A673 (cell line): ENCODE measurements around the gene KATNAL1. TPM values are rescaled to one million over a fixed set of nuclear protein-coding genes. Genes with fewer than 3 reads are reported as not detected.

Experiments
- BruUV-seq: library from RNA; stranded (reverse); fragments of 400-500 nt; replicated peaks from 2 replicates; lab custom pipeline; 2021; lab: Mats Ljungman, UMichigan
- CTCF ChIA-PET: fragments of 300-600 bp; sonication (Branson Sonifier 250); formaldehyde crosslinking; loops from one replicate; lab custom pipeline; 2022; ENCODE audit warnings: antibody characterized with exemption; lab: Charles Lee
- POLR2A ChIA-PET: fragments of 300-600 bp; sonication (Branson Sonifier 250); formaldehyde crosslinking; loops from one replicate; lab custom pipeline; 2022; ENCODE audit warnings: antibody characterized with exemption; ENCODE audit not compliant: low non-redundant PET; lab: Charles Lee
- DNase-seq: peaks from one replicate; pipeline ENCODE4 v3.0.0-alpha.2; 2015; ENCODE audit warnings: low spot score
- H3K27ac ChIP-seq: fragments of 200-600 bp; sonication (generic); 2 replicates; pipeline ENCODE4 v1.5.1; 2016; ENCODE audit warnings: mixed run types, low read depth, mild to moderate bottlenecking, mixed read lengths, antibody characterized with exemption, low read length; ENCODE audit not compliant: poor library complexity, severe bottlenecking
- H3K27me3 ChIP-seq: fragments of 200-600 bp; sonication (generic); replicated peaks from 2 replicates; pipeline ENCODE4 v1.6.1; 2017; ENCODE audit warnings: mixed run types, low read depth, mild to moderate bottlenecking, mixed read lengths, antibody characterized with exemption, low read length; ENCODE audit not compliant: insufficient read depth, poor library complexity
- H3K36me3 ChIP-seq: fragments of 200-600 bp; sonication (generic); 2 replicates; pipeline ENCODE4 v1.6.1; 2016; ENCODE audit warnings: mixed run types, mild to moderate bottlenecking, mixed read lengths, antibody characterized with exemption, low read length; ENCODE audit not compliant: insufficient read depth, poor library complexity, severe bottlenecking
- H3K4me1 ChIP-seq: fragments of 200-600 bp; sonication (generic); 2 replicates; pipeline ENCODE4 v1.6.1; 2017; ENCODE audit warnings: mixed run types, mild to moderate bottlenecking, mixed read lengths, antibody characterized with exemption, low read length; ENCODE audit not compliant: insufficient read depth, poor library complexity, severe bottlenecking
- H3K4me3 ChIP-seq: fragments of 200-600 bp; sonication (generic); 2 replicates; pipeline ENCODE4 v1.5.1; 2016; ENCODE audit warnings: low read depth, mixed run types, mild to moderate bottlenecking, mixed read lengths, low read length; ENCODE audit not compliant: poor library complexity, severe bottlenecking
- H3K9me3 ChIP-seq: fragments of 200-600 bp; sonication (generic); 2 replicates; pipeline ENCODE4 v1.6.1; 2016; ENCODE audit warnings: mixed run types, low read depth, mild to moderate bottlenecking, mixed read lengths, antibody characterized with exemption, low read length; ENCODE audit not compliant: poor library complexity, severe bottlenecking
- EZH2 ChIP-seq: fragments of 200-600 bp; sonication (generic); IDR thresholded peaks from 2 replicates; pipeline ENCODE4 v1.6.1; 2017; ENCODE audit warnings: borderline replicate concordance, low read depth, mild to moderate bottlenecking, mixed read lengths, antibody characterized with exemption, low read length; ENCODE audit not compliant: poor library complexity, severe bottlenecking
- intact Hi-C: fragments of 100-400 bp; cut with micrococcal nuclease; formaldehyde crosslinking; loops from one replicate; pipeline ENCODE4 v1.10.0; 2022; ENCODE audit not compliant: unreplicated experiment
- total RNA-seq: library from RNA; stranded (reverse); gene quantifications from 2 replicates; pipeline ENCODE4 v1.2.3, GENCODE V29; 2021
- TF ChIP-seq, protein P1 (sequence below): fragments of 300-800, 200-600 bp; sonication (generic); conservative IDR thresholded peaks from 2 replicates; pipeline ENCODE4 v1.5.1; 2017; ENCODE audit warnings: low read depth, mild to moderate bottlenecking, antibody characterized with exemption, low read length, moderate library complexity, mixed read lengths

The KATNAL1 gene
- total RNA-seq, 1 experiment from 2014 or later = 63.0 TPM

DNA sequence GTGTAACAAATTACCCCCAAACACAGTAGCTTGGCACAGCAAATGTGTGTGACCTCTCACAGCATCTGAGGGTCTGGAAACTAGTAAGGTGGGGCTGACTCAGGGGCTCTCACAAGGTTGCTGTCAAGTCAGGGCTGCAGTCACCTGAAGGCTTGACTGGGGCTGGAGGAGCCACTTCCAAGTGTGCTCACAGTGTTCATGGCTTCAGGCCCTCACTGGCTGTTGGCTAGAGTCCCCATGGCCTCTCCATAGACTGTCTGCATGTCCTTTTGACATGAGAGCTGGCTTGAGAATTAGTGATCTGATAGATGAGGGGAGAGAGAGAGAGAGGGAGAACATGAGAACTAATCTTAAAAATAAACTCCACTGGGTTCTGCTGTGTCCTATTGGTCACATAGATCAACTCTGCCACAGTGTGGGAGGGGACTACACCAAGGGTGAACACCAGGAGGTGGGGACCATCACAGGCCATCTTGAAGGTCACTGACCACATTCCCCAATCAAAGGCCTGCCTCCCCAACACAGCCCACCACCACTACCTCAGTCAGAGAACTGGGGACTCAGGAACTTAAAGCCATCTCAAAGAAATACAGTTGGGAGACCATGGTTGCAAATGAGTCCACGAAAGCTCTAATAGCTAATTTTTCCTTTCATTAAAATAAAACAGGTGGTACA is 38.2 kb upstream of the KATNAL1 start:
- DNase-seq = no peak
- Histone ChIP-seq H3K27ac (no peak overlapping the region), H3K9me3 (no peaks in the 10 kb centered on the region), H3K36me3 (no peaks in the 10 kb centered on the region), H3K4me1 (peaks cover 21% of the 10 kb centered on the region), H3K27me3 (no peaks in the 10 kb centered on the region), H3K4me3 (no peak overlapping the region)
- BruUV-seq = no TSS peak
- TF ChIP-seq, protein P1, sequence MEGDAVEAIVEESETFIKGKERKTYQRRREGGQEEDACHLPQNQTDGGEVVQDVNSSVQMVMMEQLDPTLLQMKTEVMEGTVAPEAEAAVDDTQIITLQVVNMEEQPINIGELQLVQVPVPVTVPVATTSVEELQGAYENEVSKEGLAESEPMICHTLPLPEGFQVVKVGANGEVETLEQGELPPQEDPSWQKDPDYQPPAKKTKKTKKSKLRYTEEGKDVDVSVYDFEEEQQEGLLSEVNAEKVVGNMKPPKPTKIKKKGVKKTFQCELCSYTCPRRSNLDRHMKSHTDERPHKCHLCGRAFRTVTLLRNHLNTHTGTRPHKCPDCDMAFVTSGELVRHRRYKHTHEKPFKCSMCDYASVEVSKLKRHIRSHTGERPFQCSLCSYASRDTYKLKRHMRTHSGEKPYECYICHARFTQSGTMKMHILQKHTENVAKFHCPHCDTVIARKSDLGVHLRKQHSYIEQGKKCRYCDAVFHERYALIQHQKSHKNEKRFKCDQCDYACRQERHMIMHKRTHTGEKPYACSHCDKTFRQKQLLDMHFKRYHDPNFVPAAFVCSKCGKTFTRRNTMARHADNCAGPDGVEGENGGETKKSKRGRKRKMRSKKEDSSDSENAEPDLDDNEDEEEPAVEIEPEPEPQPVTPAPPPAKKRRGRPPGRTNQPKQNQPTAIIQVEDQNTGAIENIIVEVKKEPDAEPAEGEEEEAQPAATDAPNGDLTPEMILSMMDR = no peak
- intact Hi-C loops = no loop called here
- CTCF ChIA-PET = no interaction called here
- POLR2A ChIA-PET = interaction anchor here (0.5 kb wide), 1 partner anchor 120 kb away, joined by 6 read pairs; the partner anchor contains the start of gene HMGB1

DNA sequence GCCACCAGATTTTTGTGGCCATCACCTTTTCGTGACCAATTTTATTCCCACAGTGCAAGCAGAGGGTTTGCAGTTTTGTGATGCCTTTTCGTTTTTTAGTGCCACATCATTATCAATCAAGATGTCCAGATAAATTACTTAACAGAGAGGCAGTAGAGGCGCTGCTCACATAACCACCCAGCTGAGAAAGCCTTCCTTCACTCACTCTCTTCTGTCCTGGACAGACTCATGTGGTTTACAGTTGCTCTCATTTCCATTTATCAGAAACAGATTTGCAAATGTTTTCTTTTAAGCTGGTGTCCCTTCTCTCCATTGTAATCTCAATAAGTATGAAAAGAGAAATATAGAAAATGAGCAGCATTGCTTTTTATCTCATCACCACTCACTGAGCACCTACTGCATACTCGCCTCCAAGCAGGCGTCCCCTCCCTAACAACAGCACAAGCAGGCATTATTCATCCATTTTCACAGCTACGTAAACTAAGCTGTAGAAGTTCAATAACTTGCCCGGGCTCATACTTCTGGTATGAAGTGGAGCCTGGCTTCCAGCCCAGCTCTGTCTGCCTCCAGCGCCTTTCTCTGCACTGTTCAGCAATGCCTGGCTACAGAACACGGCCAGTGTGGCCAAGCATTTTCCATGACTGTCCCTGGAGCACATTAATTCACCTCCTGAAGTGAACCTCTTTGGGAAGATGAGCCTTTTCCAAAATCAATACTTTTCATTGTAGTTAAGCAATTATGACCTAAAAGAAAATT is 34.6 kb upstream of the KATNAL1 start:
- peak overlapping the region; percentile 68 for H3K27ac ChIP-seq
- ChIA-PET CTCF (interaction anchor here (1.0 kb wide), 1 partner anchor 68 kb away, joined by 3 read pairs; no protein-coding TSS in a partner anchor), POLR2A (no interaction called here)
- peak; percentile 65 for DNase-seq
- intact Hi-C loops = loop anchor here (2.0 kb wide), 1 partner anchor 69 kb away; no protein-coding TSS in a partner anchor
- no TSS peak for BruUV-seq
- H3K27me3 ChIP-seq = no peaks in the 10 kb centered on the region
- H3K4me1 ChIP-seq = peaks cover 31% of the 10 kb centered on the region
- no peak overlapping the region for H3K4me3 ChIP-seq
- H3K9me3 ChIP-seq = no peaks in the 10 kb centered on the region
- H3K36me3 ChIP-seq = no peaks in the 10 kb centered on the region
- TF ChIP-seq EZH2 = no peak
- TF ChIP-seq, protein P1 = no peak

DNA sequence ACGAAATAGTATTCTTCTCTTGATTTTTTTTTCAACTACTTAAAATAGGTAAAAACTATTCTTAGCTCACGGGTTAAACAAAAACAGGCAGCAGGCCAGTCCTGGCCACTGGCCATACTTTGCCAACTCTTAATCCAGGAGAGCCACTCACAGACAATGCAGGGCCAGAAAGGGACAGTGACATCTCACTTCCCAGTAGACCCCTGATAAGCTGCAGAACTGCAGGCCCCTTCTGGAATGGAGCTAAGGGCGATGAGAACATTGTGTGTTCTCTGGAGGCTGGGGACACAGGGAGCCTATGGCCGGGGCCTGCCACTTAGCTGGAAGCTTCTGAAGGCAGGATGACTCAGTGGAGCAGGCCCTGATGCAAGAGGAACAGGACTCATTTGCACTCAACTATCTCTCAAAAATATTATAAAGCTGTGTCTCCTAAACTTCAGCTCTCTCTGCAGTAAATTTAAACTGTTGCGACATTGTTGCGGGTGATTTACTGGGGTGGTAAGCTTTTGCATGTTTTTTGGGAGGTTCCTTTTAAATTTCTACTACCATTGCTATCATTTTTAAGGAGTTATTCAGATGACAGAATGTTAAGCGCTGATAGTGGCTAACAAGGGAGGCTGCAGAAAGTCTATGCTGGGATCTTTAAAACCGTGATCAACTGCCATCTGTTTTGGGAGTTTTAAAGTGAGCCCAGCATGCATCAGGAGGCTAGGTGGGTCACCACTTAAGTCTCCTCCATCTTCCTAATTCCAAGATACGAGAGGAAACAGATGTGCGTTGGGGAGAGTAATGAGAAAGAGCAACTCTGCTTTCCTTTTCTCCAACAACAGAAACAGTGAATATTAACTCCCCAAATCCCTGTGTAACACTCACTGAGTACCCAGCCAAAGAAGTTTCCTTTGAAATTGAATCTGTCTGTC is 33.2 kb upstream of the KATNAL1 start:
- BruUV-seq = no TSS peak
- H3K27ac ChIP-seq = peak overlapping the region; percentile 67
- H3K27me3 ChIP-seq = no peaks in the 10 kb centered on the region
- no peaks in the 10 kb centered on the region for H3K36me3 ChIP-seq
- CTCF ChIA-PET = no interaction called here
- intact Hi-C loops = loop anchor here (2.0 kb wide), 1 partner anchor 70 kb away; no protein-coding TSS in a partner anchor
- DNase-seq = peak; percentile 44
- POLR2A ChIA-PET = no interaction called here
- H3K4me3 ChIP-seq = no peak overlapping the region
- TF ChIP-seq, protein P1 = no peak
- peaks cover 31% of the 10 kb centered on the region for H3K4me1 ChIP-seq
- H3K9me3 ChIP-seq = no peaks in the 10 kb centered on the region
